GM18873 (cell line): ENCODE data around the gene DYSF.

Source experiments
- ATAC-seq: cut with Tn5 transposase; IDR thresholded peaks from one replicate; pipeline ENCODE4 v1.9.1; 2021; ENCODE audit warnings: mild to moderate bottlenecking, moderate library complexity, moderate number of reproducible peaks; ENCODE audit not compliant: unreplicated experiment, low FRiP score

The DYSF gene

DNA sequence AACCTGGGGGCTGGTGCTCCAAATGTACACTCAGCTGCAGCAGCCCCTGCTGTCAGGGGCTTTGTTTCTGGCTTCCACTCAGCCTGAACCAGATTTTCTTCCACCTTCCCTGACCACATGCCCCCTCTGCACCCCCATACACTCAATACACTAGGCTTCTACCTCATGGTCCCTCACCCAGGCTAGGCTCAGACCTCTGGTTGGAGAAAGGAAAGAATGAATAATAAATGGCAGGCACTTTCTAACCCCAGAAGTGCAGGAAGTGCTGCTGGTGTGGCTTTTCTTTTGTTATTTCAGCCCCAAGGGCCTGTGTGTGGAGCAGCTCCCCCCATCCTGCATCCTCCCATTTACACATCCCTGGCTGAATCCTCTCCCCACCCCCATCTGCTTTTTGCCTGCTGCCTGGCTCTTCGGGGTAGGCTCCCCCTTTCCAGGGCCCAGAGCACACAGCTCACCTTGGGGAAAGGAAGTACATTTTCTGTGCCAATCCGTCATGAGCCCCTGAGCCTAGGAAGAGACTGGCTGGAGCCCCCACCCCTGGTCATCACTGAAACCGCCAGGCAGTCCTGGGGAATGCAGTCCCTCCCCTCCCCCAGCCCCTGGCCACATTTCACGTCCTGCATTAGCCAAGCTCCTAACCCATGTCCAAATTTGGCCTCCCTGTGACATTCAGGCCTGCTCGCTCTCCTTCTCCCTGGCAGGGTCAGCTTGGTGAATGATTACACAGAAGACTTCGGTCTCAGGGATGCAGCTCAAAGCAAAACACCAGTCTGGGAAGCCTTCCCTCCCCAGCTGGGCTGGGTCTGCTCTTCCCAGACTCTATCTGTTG lies 2.6 kb downstream of the DYSF start:
- ATAC-seq, result no peak

DNA sequence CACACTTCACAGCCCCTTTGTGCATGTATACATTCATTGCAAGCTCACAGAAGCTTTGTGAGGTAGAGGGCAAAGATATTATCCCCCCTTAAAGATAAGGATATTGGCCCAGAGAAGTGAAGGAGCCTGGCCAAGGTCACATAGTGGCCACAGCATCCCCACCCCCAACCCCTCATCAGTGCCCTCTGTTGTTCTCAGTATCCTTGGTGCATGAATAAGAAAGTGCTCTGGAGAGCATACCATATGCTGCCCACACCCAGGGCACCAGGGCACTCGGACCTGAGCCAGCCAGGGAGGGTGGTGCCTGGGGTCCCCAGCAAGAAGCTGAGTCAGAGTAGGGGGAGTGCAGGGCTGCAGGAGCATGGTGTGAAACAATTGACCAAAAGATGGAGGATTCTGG lies 3.3 kb downstream of the DYSF start:
- no peak for ATAC-seq

DNA sequence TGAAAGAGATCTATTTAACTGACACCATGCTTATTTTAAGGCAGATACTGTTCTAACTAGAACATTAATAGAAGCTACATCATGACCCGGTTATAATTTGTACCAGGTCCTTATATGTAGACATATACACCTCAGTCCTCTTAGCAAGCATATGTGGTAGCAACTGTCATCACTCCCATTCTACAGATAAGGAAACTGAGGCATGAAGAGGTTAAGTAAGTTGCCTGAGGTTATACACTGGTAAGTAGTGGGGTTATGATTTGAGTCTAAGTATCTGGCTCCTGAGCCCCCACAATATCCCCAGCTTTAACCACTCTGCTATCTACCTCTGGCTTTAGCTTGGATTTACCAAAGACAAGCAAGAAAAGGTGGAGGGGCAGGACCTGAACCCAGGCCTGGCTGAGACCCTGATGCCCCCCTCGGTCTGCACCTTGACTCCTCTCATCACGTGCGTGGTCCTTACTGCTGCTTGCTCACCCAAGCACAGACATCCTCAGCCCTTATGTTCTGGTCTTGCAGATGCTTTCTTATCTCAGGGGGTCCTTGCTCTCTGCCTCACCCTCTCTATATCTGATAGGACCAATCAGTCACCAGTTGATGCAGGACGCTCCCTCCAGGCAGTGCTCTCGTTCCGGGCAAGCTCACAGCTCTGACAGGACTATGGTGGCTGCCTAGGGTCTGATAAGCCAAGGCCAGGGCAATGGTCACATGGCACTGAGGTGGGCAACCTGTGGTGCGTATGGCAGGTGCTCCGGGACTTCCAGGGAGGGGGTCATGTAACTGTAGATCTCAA lies 4.0 kb downstream of the DYSF start:
- ATAC-seq, result no peak

DNA sequence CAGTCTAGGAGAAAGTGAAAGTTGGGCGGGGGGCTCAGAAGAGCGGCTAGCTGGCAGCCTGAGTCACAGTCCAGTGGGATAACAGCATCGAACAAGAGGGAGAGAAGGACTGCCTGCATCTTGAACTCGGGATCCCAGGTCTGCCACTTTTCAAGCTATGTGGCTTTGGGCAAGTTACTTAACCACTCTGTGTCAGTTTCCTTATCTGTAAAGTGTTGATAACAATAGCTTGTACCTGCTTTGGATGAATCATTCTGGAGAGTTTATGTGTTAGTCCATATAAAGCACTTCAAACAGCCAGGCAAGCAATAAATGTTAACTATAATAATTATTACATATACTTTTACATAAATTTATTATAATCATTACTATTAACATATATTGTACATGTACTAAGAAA lies 4.6 kb downstream of the DYSF start:
- no peak for ATAC-seq

DNA sequence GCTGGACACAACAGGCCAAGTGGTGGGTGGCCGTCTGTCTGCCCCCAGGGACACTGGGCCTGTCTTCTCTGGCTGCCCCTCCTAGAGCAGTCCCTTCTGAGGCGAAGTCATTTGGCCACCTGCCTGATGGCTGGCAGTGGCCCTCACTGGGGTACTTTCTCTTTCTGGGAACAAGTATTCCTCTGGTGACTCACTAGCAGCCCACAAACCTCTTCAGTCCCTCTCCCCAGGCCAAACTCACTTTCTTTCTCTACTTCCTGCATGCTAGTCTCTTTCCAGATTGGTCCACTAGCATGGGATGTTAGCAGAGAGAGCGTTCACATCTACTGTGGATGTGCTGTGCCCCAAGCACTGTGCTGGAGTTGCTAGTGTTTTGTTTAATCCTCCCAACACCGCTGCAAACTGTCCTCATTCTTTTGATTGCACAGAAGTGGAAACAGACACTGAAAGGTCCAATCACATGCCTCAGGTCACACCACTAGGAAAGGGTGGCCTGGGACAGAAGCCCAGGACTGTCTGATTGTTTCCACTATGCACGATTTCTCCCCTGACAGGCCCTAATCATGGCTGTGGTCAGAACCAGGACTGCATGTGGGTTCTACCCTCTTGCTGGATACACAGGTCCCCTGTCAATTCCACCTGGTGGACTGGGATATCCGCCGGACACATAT lies 5.2 kb downstream of the DYSF start:
- ATAC-seq, result no peak

DNA sequence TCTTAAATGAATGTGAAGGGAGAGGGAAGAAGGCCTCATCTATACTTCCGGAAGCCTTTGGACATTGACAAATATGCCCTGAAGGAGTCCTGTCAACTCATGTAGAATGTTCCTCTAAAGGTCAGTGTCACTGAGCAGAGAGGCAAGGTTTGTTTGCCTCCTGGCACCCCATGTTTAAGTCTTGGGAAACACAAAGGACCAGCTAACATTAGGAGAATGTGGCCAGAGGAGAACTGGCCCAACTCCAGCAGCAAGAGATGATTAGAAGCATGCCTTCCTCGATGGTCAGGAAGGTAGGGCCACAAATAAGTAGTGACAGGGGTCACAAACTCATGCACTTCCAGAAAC lies 5.7 kb downstream of the DYSF start:
- ATAC-seq, result no peak

DNA sequence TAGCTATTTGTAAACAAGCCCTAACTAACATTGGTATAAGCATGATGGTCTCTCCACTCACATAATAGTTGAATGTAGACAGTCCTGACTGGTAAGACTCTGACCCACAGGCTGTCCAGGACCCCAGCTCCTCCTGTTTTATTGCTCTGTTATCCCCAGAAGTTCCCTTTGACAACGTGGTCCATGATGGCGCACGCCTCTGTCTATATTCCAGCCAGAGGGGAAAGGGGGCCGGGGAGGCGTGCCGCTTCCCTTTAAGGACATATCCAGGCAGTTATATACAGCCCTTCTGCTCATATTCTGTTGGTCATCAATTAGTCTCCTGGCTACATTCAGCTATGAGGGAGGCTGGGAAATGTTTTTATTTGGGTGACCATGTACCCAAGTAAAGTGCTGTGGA lies 6.7 kb downstream of the DYSF start:
- no peak for ATAC-seq

DNA sequence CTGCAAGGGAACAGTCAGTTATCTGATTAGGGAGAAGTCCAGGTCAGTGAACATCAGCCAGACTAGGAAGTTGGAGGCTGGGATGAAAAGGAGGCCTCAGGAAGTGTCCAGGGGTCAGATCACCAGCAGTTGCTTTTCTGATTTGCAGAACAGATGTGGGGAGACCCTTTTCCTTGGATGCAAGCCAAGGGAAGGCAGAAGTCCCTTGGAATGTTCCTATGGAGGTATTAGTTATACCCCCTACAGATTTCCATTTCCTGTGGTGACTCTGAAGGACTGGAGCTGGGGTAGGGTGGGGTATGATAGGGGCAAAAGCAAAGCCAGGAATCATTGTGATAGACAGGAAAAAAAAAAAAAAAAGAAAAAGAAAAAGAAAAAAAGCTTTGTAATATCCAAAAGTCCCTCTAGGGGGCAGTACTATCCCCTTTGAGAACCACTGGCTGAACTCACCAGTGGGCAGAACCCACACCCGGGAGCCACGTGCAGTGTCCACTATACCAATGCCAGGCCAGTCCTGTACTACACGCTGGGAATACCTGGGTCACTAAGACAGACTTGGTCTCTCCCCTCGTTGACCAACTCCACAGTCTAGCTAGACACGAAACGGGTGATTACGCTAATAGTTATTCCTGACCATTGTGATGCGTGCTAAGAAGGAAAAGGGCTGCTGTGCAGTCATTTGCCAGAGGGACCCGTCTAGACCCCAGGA lies 7.4 kb downstream of the DYSF start:
- no peak for ATAC-seq

DNA sequence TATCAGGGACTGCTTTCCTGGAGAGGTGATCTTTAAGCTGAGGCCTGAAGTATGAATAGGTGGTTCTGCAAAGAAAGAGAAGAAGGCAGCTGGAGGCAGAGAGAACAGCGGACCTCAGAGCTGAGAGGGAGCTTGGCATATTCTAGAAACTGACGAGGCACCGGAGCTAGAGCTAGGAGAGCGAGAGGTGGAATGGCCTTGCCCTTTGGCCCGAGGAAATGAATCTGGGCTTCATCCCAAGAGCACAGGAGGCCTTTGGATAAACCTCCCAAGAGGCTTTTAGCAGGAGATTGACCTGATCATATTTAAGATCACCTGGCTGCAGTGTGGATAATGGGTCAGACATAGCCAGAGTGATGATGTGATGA lies 7.9 kb downstream of the DYSF start:
- ATAC-seq, result no peak

DNA sequence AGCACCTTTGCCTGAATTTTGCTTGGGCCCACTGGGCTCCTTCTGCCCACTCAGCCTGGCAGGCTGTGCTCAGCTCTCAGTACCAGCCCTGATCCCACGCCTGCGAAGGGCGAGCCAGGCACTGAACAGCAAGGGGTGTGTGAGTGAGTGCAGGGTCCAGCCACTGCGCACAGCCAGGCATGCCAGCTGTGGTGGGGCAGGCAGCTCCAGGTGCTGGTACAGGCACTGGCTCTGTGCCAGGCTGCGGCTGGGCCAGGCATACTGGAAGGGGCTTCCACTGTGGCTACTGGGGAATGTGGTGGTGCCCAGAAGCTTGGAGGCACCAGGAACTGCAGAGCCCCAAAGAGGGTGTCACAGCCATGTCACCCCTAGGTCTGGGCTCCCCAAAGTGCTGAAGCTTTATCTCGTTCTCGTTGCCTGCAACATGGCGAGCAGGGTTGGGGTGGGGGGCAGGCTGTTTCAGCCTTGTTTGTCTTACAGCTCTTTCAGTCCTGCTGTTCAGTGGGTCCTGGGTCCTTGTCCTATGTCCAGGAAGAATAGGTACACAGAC lies 8.8 kb downstream of the DYSF start:
- no peak for ATAC-seq

DNA sequence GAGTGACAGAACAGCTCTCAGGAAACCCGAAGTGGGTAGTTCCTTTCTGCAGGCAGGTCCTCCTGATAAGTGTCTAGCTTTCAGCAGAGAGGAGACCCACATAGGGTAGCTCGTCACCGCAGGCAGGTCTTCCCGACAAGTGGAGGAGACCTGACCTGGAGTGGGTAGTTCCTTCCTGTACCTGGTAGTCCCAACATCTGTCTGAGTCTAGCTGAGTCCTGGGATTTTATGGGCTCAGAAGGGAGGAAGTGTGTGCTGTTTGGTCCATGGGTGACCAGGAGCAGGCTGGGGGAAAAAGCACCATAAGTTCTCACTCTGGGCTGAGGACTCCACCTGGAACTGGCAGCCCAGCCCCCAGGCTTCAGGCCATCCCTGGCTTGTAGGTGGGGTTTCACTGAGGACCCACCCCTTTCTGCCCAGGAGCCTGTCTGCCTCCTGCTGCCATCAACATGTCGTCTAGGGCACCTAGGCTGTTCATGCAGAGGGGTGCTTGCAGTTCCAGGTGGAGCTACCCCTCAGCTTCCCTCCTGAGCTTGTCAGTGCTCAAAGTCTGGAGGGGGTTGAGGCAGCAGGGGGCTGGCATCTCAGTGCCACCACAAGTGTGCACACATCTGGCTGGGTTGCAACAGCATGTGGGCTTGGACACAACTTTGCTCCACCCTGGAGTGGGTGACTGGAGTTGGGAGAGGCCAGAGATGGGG lies 9.4 kb downstream of the DYSF start:
- ATAC-seq, result no peak

DNA sequence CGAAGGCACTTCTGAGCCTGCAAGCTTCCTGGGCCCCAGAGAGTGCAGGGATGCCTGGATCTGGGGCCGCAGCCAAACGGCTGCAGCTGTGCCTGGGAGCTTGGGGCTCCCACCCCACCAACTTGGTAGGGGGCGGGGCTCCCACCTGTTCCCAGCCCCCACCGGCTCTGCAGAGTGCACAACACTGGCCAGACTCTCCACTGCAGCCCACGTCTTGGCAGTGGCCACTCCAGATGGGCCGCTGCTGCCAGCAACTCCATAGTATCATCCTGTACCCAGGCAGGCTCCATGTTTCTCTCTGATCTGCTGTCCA lies 9.9 kb downstream of the DYSF start:
- no peak for ATAC-seq

DNA sequence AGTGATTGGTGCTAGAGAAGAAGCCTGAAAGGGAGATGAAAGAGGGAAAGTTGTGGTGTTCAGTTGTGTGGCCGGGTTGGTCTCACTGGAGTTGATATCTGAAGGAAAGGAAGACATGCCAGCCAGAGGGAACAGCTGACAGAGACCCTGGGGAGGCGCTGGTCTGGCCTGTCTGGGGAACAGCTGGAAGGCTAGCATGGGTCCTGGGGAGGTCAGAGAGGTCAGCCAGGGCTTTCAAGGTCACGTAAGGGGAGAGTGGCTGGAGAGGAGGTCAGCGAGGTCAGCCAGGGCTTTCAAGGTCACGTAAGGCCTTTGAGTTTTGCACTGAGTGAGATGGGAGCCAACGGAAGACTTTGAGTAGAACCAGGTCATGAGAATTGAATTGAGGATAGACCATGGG lies 11.0 kb downstream of the DYSF start:
- no peak for ATAC-seq

DNA sequence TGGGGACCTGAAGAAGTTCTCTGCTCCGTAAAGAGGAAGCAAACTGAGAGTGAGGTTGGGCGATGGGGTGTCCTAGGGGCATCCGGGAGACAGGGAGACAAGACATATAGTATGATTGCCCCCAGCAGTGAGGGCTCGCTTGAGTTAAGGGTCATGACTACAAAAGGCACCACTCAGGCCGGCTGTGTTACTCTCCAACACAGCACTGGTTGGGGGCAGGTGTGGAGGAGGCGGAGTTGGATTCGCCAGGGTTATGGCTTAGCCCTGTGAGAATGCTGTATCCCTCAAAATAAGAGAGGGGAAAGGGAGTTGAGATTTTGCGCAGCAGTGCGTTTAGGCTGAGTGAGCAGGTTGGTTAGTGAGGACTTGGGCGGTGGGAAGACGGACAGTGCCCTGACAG lies 12.0 kb downstream of the DYSF start:
- ATAC-seq, result no peak

DNA sequence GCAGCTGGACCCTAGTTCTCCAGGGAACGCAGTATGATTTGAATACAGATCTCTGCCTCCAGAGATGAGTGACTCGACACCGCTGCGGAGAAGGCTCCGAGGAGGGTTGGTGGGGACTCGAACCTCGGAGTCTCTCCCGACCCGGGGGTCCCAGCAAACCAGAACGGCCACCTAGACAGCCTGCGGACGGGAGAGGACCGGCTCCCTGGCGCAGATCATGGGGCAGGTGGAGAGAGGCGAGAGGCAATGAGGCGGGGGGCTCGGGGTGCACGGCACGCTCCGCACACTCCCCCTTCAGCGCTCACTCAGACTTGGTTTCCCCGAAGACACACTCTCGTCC lies 12.6 kb downstream of the DYSF start:
- no peak for ATAC-seq

DNA sequence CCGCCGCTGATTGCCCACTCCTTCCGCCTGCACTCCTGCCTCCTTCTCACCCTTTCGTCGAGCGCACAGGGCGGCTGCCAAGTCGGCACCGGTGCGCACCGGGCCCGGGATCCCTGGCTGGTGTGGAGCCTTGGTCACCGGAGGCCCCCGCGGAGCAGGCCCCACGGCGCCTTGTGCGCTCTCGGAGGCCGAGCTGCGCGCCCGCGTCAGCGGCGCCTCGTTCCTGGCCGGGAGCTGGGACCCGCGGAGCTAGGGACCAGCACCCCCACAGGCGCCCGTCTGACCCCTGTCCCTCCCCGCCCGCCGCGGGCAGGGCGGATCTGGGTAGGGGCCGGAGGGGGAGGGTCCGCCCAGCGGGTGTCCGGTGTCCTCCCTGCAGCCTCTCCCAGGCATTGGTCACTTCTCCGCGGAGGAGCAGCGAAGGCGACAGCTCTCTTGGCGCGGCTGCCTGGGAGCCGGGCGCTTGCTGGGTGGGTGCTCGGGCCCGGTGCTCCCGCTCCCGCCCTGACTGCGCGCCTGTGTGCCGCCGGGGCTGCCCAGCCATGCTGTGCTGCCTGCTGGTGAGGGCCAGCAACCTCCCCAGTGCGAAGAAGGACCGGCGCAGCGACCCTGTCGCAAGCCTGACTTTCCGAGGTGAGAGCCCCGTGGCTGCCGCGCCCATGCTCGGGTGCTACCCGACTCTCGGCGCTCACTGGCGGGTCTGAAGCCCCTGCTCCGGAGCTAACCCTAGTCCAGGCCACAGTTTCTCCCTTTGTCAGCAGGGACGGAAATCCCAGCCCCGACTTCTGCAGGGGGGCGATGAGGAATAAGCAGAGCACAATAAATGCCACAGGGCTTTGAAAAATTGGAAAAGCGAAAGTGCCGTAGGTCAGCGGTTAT lies 13.2 kb downstream of the DYSF start:
- no peak for ATAC-seq

DNA sequence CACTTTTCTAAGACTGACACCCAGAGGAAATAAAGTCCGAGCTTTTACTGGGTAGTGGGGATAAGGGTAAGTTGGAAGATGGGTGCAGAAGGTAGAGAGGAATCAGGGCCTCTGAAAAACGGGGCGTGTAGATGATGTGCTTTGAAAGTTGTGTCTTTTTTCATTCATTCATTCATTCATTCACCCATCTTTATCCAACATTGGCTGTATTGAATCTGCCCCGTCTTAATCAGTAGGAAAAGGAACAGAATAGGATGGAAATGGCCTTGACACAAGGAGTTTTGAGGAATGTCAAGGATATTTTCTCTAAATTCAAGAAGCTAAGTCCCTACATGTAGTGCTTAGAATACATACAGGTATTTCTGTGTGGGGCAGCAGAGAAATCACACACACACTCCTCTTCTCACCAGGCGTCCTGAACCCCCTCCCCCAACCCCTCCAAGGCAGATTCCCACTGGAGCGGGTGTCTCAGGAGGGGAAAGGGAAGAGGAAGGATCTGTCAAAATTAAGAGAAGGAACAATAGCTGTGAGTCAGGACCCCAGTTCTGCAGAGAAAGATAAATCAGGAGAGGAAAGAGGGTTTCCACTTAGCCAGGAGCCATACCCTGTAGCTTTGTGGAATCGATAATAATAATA lies 13.9 kb downstream of the DYSF start:
- no peak for ATAC-seq

DNA sequence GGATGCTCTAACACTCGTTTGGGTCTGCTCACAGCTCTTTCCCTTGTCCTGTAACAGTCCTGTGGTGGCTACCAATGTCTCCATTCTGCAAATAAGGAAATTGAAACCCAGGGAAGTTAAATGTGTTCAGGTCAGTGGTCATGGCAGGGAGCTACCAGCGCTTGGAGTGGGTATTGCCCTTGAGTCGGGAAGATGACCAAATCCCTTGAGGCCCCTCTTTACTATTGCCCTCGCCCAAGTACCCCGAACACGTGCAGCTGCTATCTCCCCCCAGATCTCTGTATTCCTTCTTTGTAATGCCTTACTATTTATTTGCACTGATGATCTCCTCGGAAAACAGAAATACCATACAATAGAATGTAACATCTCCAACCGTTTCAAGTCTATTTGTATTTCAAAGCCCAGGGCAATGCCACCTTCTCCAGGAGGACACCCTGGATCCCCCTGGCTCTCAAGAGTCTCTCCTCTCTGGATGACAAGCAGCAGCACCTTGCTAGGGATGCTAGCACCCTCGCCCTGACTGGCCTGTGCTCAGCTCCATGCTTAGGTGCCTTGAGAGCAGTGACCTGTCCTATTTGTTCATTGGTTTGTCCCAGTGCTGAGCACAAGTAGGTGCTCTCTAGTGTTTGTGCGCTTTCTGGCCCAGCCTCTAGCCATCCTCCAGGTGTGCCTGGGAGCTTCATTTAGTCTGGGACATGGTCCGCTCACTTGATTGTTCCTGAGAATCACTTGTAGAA lies 15.1 kb downstream of the DYSF start:
- ATAC-seq, result no peak
